GM23338 (cell line): ENCODE data around the gene C1orf50. TPM values are rescaled to one million over a fixed set of nuclear protein-coding genes. Genes with fewer than 3 reads are reported as not detected.

Source experiments
- ATAC-seq: fragments of 200-7000 bp; cut with Tn5 transposase; 3 replicates; pipeline ENCODE4 v1.9.1; 2020
- DNase-seq: peaks from one replicate; pipeline ENCODE4 v3.0.0-alpha.2; 2015; ENCODE audit warnings: low spot score
- H2AFZ ChIP-seq: fragments of 200-600 bp; sonication (generic); 2 replicates; pipeline ENCODE4 v1.8.0; 2016; ENCODE audit warnings: antibody characterized with exemption, mild to moderate bottlenecking, moderate library complexity
- H3F3A ChIP-seq: fragments of 200-600 bp; sonication (generic); replicated peaks from 2 replicates; pipeline ENCODE4 v1.8.0; 2017; ENCODE audit warnings: antibody characterized with exemption, mixed run types, low read depth
- H3K27ac ChIP-seq: fragments of 200-600 bp; sonication (generic); 2 replicates; pipeline ENCODE4 v1.6.1; 2016; ENCODE audit warnings: low read depth
- H3K27me3 ChIP-seq: fragments of 200-600 bp; sonication (generic); 2 replicates; pipeline ENCODE4 v1.8.0; 2016; ENCODE audit warnings: mild to moderate bottlenecking, mixed run types, moderate library complexity; ENCODE audit not compliant: insufficient read depth
- H3K36me3 ChIP-seq: fragments of 200-600 bp; sonication (generic); 2 replicates; pipeline ENCODE4 v1.8.0; 2016; ENCODE audit warnings: mild to moderate bottlenecking; ENCODE audit not compliant: insufficient read depth
- H3K4me1 ChIP-seq: fragments of 200-600 bp; sonication (generic); 2 replicates; pipeline ENCODE4 v1.8.0; 2016; ENCODE audit warnings: mild to moderate bottlenecking, moderate library complexity; ENCODE audit not compliant: insufficient read depth
- H3K4me2 ChIP-seq: fragments of 200-600 bp; sonication (generic); 2 replicates; pipeline ENCODE4 v1.7.1; 2017; ENCODE audit warnings: mixed run types
- H3K4me3 ChIP-seq: fragments of 200-600 bp; sonication (generic); 2 replicates; pipeline ENCODE4 v1.6.1; 2016; ENCODE audit warnings: mixed run types
- H3K79me2 ChIP-seq: fragments of 200-600 bp; sonication (generic); replicated peaks from 2 replicates; pipeline ENCODE4 v1.8.0; 2017; ENCODE audit warnings: mild to moderate bottlenecking; ENCODE audit not compliant: insufficient read depth
- H3K9me2 ChIP-seq: fragments of 200-600 bp; sonication (generic); 2 replicates; pipeline ENCODE4 v1.8.0; 2017; ENCODE audit not compliant: insufficient read depth
- H4K20me1 ChIP-seq: fragments of 200-600 bp; sonication (generic); replicated peaks from 2 replicates; pipeline ENCODE4 v1.8.0; 2017; ENCODE audit warnings: mild to moderate bottlenecking; ENCODE audit not compliant: insufficient read depth
- H3K27ac Mint-ChIP-seq: 2 replicates; pipeline ENCODE4 v1.8.0; 2020; ENCODE audit warnings: inconsistent platforms, mild to moderate bottlenecking, moderate library complexity, mixed read lengths
- H3K27me3 Mint-ChIP-seq: 3 replicates; pipeline ENCODE4 v1.8.0; 2022; ENCODE audit warnings: low read depth, mild to moderate bottlenecking, moderate library complexity, mixed read lengths, inconsistent platforms; ENCODE audit not compliant: insufficient read depth, poor library complexity
- H3K36me3 Mint-ChIP-seq: 3 replicates; pipeline ENCODE4 v1.8.0; 2021; ENCODE audit warnings: low read depth, mild to moderate bottlenecking, inconsistent platforms, moderate library complexity, mixed read lengths
- H3K4me1 Mint-ChIP-seq: 3 replicates; pipeline ENCODE4 v1.8.0; 2020; ENCODE audit warnings: mild to moderate bottlenecking, inconsistent platforms, mixed read lengths
- H3K4me3 Mint-ChIP-seq: 3 replicates; pipeline ENCODE4 v1.8.0; 2021; ENCODE audit warnings: moderate library complexity, mild to moderate bottlenecking, inconsistent platforms, mixed read lengths
- H3K9me3 Mint-ChIP-seq: 3 replicates; pipeline ENCODE4 v1.8.0; 2020; ENCODE audit warnings: moderate library complexity, mild to moderate bottlenecking, inconsistent platforms, mixed read lengths
- CREB1 ChIP-seq: fragments of 250-450 bp; sonication (Bioruptor Pico); IDR thresholded peaks from 2 replicates; pipeline ENCODE4 v1.5.0; 2020; ENCODE audit warnings: low read depth, mild to moderate bottlenecking, moderate library complexity
- CTCF ChIP-seq, 2 experiments: fragments of 200-600 bp in 1 of 2; sonication (generic) in 1 of 2; conservative IDR thresholded peaks; 2 replicates each; pipeline versions ENCODE4 v1.5.1 to v1.6.1; 2016 to 2017; ENCODE audit warnings: antibody characterized with exemption in 2 of 2, low read depth in 2 of 2, mild to moderate bottlenecking in 2 of 2, moderate library complexity in 1 of 2
- ETS1 ChIP-seq: IDR thresholded peaks from 2 replicates; pipeline ENCODE4 v1.6.1; 2016; ENCODE audit warnings: antibody characterized with exemption
- EZH2 ChIP-seq: fragments of 200-600 bp; sonication (generic); IDR thresholded peaks from one replicate; pipeline ENCODE4 v1.8.0; 2017; ENCODE audit warnings: antibody characterized with exemption, mild to moderate bottlenecking, low read depth; ENCODE audit not compliant: unreplicated experiment
- EZH2phosphoT487 ChIP-seq: fragments of 200-600 bp; sonication (generic); IDR thresholded peaks from one replicate; pipeline ENCODE4 v1.8.1; 2018; ENCODE audit warnings: antibody characterized with exemption; ENCODE audit not compliant: unreplicated experiment
- NANOG ChIP-seq: IDR thresholded peaks from 2 replicates; pipeline ENCODE4 v1.6.1; 2016; ENCODE audit warnings: antibody characterized with exemption, borderline replicate concordance
- POLR2AphosphoS5 ChIP-seq: IDR thresholded peaks from 2 replicates; pipeline ENCODE4 v1.6.1; 2016; ENCODE audit warnings: antibody characterized with exemption, low read depth
- ZNF114 ChIP-seq: fragments of 250-450 bp; sonication (Bioruptor Pico); IDR thresholded peaks from 2 replicates; pipeline ENCODE4 v1.5.0; 2020; ENCODE audit warnings: mild to moderate bottlenecking, moderate library complexity
- ZNF331 ChIP-seq: fragments of 250-450 bp; sonication (Bioruptor Pico); IDR thresholded peaks from 2 replicates; pipeline ENCODE4 v1.5.0; 2020; ENCODE audit warnings: low read depth, mild to moderate bottlenecking, moderate library complexity
- polyA plus RNA-seq: library from polyadenylated mRNA; unstranded; fragments of >200 nt; fragmentation: Nextera tagmentation; extraction: Ambion mirVana; gene quantifications from 2 replicates; pipeline ENCODE4 v1.2.1, GENCODE V29; 2016
- total RNA-seq: library from RNA; depleted of rRNA; stranded (reverse); fragments of >200 nt; shearing (Covaris generic); gene quantifications from 2 replicates; pipeline ENCODE4 v1.2.3, GENCODE V29; 2014
- TF ChIP-seq, protein P1 (sequence below): IDR thresholded peaks from one replicate; pipeline ENCODE4 v1.6.1; 2018; ENCODE audit warnings: antibody characterized with exemption; ENCODE audit not compliant: unreplicated experiment

C1orf50 gene
- total and polyA plus RNA-seq, 2 experiments from 2014 or later = 4.4 to 4.7 TPM

GRCh38 chr1:42801832-42802473 is 34.9 kb downstream of the C1orf50 start:
- Histone ChIP-seq H3K79me2 (no peaks in the 10 kb centered on the region), H3K4me2 (no peak overlapping the region), H2AFZ (no peak overlapping the region), H3K4me1 (no peaks in the 10 kb centered on the region), H3K4me3 (no peak overlapping the region), H3F3A (no peaks in the 10 kb centered on the region), H3K36me3 (0 out of 2 replicates have a peak, but pooled peaks cover 11% of the 10 kb centered on the region), H3K27ac (no peak overlapping the region), H3K27me3 (no peaks in the 10 kb centered on the region), H4K20me1 (no peaks in the 10 kb centered on the region), H3K9me2 (no peaks in the 10 kb centered on the region)
- no peaks in the 10 kb centered on the region for H3K27me3 Mint-ChIP-seq
- peaks cover 27% of the 10 kb centered on the region for H3K36me3 Mint-ChIP-seq
- TF ChIP-seq ETS1 (no peak), EZH2phosphoT487 (no peak), EZH2 (no peak), CREB1 (no peak), CTCF (conservative IDR thresholded peaks at IDR 0.05; ENCODE audit: low read depth in 2 of 2) (no peak), NANOG (no peak), ZNF331 (CRISPR knock-in tag) (no peak), POLR2AphosphoS5 (no peak), ZNF114 (CRISPR knock-in tag) (no peak)
- TF ChIP-seq, protein P1, sequence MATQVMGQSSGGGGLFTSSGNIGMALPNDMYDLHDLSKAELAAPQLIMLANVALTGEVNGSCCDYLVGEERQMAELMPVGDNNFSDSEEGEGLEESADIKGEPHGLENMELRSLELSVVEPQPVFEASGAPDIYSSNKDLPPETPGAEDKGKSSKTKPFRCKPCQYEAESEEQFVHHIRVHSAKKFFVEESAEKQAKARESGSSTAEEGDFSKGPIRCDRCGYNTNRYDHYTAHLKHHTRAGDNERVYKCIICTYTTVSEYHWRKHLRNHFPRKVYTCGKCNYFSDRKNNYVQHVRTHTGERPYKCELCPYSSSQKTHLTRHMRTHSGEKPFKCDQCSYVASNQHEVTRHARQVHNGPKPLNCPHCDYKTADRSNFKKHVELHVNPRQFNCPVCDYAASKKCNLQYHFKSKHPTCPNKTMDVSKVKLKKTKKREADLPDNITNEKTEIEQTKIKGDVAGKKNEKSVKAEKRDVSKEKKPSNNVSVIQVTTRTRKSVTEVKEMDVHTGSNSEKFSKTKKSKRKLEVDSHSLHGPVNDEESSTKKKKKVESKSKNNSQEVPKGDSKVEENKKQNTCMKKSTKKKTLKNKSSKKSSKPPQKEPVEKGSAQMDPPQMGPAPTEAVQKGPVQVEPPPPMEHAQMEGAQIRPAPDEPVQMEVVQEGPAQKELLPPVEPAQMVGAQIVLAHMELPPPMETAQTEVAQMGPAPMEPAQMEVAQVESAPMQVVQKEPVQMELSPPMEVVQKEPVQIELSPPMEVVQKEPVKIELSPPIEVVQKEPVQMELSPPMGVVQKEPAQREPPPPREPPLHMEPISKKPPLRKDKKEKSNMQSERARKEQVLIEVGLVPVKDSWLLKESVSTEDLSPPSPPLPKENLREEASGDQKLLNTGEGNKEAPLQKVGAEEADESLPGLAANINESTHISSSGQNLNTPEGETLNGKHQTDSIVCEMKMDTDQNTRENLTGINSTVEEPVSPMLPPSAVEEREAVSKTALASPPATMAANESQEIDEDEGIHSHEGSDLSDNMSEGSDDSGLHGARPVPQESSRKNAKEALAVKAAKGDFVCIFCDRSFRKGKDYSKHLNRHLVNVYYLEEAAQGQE = no peak
- no peaks in the 10 kb centered on the region; the same call in 2 of the 3 replicates for H3K4me1 Mint-ChIP-seq
- ATAC-seq (no peak), DNase-seq (no peak)
- no peak overlapping the region for H3K4me3 Mint-ChIP-seq
- H3K27ac Mint-ChIP-seq = no peak overlapping the region
- H3K9me3 Mint-ChIP-seq = peaks cover 21% of the 10 kb centered on the region; the same call in 2 of the 3 replicates
